Measurements from ENCODE around the gene SRM. TPM values are rescaled to one million over a fixed set of nuclear protein-coding genes. Genes with fewer than 3 reads are reported as not detected.

Gene SRM
- total and polyA plus RNA-seq, 2 of the 13 experiments (the other 11 are each of a cell fraction or from before 2014, with no cell fraction given), result 27.9 to 31.8 TPM

DNA sequence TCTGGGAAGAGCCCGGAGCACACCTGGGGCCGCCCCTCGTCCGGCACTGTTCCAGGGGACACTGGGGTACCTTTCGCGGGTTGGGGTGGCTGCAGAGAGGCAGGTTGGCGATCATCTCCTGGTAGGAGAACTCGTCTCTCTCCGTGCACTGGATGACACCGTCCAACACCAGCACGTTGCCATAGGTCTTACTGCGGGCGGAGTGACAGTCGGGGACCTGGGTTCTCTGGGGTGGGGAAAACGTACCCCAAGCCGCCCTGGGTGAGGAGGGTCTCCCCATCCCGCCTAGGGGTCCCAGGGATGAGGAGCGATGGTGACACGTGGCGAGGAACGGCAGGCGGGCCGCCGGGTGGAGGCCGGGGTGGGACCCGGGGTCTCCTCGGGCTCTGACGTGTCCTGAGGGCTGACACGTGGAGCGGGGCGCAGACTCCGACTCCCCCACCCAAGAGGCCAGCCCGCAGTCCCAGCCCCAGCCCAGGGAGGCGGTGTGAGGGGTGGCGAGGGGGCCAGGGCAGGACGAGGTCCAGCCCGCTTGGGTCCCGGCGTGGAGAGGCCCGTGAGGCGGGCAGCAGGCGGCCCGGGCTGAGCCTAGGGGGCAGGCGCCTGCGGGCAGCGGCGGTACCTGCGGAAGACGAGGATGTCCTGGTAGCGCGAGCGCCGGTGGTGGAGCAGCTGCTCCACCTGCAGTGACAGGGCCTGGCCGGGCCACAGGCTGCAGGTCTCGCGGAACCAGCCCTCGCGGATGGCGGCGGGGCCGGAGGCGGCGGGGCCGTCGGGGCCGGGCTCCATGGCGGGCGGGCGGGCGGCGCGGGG is 457 bp downstream of the SRM start (continued):
- TF ChIP-seq, protein P1, sequence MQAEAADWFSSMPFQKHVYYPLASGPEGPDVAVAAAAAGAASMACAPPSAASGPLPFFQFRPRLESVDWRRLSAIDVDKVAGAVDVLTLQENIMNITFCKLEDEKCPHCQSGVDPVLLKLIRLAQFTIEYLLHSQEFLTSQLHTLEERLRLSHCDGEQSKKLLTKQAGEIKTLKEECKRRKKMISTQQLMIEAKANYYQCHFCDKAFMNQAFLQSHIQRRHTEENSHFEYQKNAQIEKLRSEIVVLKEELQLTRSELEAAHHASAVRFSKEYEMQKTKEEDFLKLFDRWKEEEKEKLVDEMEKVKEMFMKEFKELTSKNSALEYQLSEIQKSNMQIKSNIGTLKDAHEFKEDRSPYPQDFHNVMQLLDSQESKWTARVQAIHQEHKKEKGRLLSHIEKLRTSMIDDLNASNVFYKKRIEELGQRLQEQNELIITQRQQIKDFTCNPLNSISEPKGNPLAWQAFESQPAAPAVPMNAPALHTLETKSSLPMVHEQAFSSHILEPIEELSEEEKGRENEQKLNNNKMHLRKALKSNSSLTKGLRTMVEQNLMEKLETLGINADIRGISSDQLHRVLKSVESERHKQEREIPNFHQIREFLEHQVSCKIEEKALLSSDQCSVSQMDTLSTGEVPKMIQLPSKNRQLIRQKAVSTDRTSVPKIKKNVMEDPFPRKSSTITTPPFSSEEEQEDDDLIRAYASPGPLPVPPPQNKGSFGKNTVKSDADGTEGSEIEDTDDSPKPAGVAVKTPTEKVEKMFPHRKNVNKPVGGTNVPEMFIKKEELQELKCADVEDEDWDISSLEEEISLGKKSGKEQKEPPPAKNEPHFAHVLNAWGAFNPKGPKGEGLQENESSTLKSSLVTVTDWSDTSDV (CRISPR knock-in tag; IDR thresholded peaks at IDR 0.05), result no peak
- TF ChIP-seq ZNF431 (CRISPR knock-in tag; IDR thresholded peaks at IDR 0.05; ENCODE audit: borderline replicate concordance, low read depth) (no peak), CBFB (CRISPR knock-in tag; IDR thresholded peaks at IDR 0.05) (no peak), SPEN (CRISPR knock-in tag; IDR thresholded peaks at IDR 0.05; ENCODE audit: low read depth) (no peak), PITX1 (CRISPR knock-in tag; IDR thresholded peaks at IDR 0.05) (no peak), WIZ (CRISPR knock-in tag; IDR thresholded peaks at IDR 0.05) (no peak), ERF (CRISPR knock-in tag; IDR thresholded peaks at IDR 0.05) (no peak), ZSCAN31 (CRISPR knock-in tag; IDR thresholded peaks at IDR 0.05; ENCODE audit: low read depth) (no peak), POLR2AphosphoS2 (IDR thresholded peaks at IDR 0.05; ENCODE audit: low read depth, low read length) (no peak), TCF7 (IDR thresholded peaks at IDR 0.05; ENCODE audit: low read depth) (no peak), CEBPB (IDR thresholded peaks at IDR 0.05; ENCODE audit: borderline replicate concordance, low read depth, low read length) (no peak), ZMYM3 (CRISPR knock-in tag; IDR thresholded peaks at IDR 0.05) (no peak), RBFOX2 (IDR thresholded peaks at IDR 0.05; ENCODE audit: low read depth, low read length) (peak; percentile 72)
- TF ChIP-seq, protein P2, sequence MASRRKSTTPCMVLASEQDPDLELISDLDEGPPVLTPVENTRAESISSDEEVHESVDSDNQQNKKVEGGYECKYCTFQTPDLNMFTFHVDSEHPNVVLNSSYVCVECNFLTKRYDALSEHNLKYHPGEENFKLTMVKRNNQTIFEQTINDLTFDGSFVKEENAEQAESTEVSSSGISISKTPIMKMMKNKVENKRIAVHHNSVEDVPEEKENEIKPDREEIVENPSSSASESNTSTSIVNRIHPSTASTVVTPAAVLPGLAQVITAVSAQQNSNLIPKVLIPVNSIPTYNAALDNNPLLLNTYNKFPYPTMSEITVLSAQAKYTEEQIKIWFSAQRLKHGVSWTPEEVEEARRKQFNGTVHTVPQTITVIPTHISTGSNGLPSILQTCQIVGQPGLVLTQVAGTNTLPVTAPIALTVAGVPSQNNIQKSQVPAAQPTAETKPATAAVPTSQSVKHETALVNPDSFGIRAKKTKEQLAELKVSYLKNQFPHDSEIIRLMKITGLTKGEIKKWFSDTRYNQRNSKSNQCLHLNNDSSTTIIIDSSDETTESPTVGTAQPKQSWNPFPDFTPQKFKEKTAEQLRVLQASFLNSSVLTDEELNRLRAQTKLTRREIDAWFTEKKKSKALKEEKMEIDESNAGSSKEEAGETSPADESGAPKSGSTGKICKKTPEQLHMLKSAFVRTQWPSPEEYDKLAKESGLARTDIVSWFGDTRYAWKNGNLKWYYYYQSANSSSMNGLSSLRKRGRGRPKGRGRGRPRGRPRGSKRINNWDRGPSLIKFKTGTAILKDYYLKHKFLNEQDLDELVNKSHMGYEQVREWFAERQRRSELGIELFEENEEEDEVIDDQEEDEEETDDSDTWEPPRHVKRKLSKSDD (CRISPR knock-in tag; IDR thresholded peaks at IDR 0.05; ENCODE audit: low read depth), result no peak
- TF ChIP-seq, protein P3, sequence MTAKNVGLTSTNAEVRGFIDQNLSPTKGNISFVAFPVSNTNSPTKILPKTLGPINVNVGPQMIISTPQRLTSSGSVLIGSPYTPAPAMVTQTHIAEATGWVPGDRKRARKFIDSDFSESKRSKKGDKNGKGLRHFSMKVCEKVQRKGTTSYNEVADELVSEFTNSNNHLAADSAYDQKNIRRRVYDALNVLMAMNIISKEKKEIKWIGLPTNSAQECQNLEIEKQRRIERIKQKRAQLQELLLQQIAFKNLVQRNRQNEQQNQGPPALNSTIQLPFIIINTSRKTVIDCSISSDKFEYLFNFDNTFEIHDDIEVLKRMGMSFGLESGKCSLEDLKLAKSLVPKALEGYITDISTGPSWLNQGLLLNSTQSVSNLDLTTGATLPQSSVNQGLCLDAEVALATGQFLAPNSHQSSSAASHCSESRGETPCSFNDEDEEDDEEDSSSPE (CRISPR knock-in tag; IDR thresholded peaks at IDR 0.05), result 0 out of 2 replicates have a peak, but pooled peaks have one; percentile 25
- TF ChIP-seq, protein P4, sequence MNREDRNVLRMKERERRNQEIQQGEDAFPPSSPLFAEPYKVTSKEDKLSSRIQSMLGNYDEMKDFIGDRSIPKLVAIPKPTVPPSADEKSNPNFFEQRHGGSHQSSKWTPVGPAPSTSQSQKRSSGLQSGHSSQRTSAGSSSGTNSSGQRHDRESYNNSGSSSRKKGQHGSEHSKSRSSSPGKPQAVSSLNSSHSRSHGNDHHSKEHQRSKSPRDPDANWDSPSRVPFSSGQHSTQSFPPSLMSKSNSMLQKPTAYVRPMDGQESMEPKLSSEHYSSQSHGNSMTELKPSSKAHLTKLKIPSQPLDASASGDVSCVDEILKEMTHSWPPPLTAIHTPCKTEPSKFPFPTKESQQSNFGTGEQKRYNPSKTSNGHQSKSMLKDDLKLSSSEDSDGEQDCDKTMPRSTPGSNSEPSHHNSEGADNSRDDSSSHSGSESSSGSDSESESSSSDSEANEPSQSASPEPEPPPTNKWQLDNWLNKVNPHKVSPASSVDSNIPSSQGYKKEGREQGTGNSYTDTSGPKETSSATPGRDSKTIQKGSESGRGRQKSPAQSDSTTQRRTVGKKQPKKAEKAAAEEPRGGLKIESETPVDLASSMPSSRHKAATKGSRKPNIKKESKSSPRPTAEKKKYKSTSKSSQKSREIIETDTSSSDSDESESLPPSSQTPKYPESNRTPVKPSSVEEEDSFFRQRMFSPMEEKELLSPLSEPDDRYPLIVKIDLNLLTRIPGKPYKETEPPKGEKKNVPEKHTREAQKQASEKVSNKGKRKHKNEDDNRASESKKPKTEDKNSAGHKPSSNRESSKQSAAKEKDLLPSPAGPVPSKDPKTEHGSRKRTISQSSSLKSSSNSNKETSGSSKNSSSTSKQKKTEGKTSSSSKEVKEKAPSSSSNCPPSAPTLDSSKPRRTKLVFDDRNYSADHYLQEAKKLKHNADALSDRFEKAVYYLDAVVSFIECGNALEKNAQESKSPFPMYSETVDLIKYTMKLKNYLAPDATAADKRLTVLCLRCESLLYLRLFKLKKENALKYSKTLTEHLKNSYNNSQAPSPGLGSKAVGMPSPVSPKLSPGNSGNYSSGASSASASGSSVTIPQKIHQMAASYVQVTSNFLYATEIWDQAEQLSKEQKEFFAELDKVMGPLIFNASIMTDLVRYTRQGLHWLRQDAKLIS (CRISPR knock-in tag; IDR thresholded peaks at IDR 0.05), result no peak
- TF ChIP-seq, protein P5, sequence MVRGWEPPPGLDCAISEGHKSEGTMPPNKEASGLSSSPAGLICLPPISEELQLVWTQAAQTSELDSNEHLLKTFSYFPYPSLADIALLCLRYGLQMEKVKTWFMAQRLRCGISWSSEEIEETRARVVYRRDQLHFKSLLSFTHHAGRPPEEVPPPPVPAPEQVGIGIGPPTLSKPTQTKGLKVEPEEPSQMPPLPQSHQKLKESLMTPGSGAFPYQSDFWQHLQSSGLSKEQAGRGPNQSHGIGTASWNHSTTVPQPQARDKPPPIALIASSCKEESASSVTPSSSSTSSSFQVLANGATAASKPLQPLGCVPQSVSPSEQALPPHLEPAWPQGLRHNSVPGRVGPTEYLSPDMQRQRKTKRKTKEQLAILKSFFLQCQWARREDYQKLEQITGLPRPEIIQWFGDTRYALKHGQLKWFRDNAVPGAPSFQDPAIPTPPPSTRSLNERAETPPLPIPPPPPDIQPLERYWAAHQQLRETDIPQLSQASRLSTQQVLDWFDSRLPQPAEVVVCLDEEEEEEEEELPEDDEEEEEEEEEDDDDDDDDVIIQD (CRISPR knock-in tag; IDR thresholded peaks at IDR 0.05; ENCODE audit: low read depth), result no peak
